Measurements from ENCODE around the gene ZNF664. TPM values are rescaled to one million over a fixed set of nuclear protein-coding genes. Genes with fewer than 3 reads are reported as not detected.

The ZNF664 gene
- total RNA-seq, 2 donors from 2014 or later = 131 to 139 TPM

- Mint-ChIP-seq H3K27ac (no peak overlapping the region), H3K9me3 (no peaks in the 10 kb centered on the region), H3K4me1 (peaks cover 12% of the 10 kb centered on the region), H3K36me3 (ENCODE audit: low read depth) (peaks cover 37% of the 10 kb centered on the region), H3K27me3 (ENCODE audit: insufficient read depth) (peaks cover 93% of the 10 kb centered on the region), H3K4me3 (no peak overlapping the region)
- DNase-seq = no peak
- no peak for TF ChIP-seq CTCF (conservative IDR thresholded peaks at IDR 0.05)
- Histone ChIP-seq H3K27me3 (ENCODE audit: control insufficient read depth, insufficient read depth, low read length, poor library complexity, severe bottlenecking) (peaks cover 37% of the 10 kb centered on the region), H3K9ac (ENCODE audit: extremely low read depth, low read length, poor library complexity, severe bottlenecking) (no peak overlapping the region), H3K4me1 (ENCODE audit: control insufficient read depth, insufficient read depth, low read length) (no peaks in the 10 kb centered on the region), H3K4me3 (ENCODE audit: low read length) (no peak overlapping the region), H3K27ac (ENCODE audit: low read depth, low read length) (no peak overlapping the region), H3K9me3 (ENCODE audit: control insufficient read depth, low read length) (no peaks in the 10 kb centered on the region), H3K36me3 (ENCODE audit: control insufficient read depth, insufficient read depth, low read length) (peaks cover 27% of the 10 kb centered on the region)
- 71 to 73% methylated on average over 4 to 5 of the region's 5 CpGs for WGBS, 2 experiments (ENCODE audit: insufficient coverage in 1 of 2, insufficient read length in 1 of 2)
Measured at GRCh38 chr12:123965382-123965781, 7.6 kb upstream of the ZNF664 start.

GRCh38 chr12:123966596-123966995 is 6.4 kb upstream of the ZNF664 start:
- H3K9me3 Mint-ChIP-seq = no peaks in the 10 kb centered on the region
- peaks cover 93% of the 10 kb centered on the region for H3K27me3 Mint-ChIP-seq (ENCODE audit: insufficient read depth)
- Histone ChIP-seq H3K36me3 (ENCODE audit: control insufficient read depth, insufficient read depth, low read length) (peaks cover 27% of the 10 kb centered on the region), H3K27me3 (ENCODE audit: control insufficient read depth, insufficient read depth, low read length, poor library complexity, severe bottlenecking) (peaks cover 45% of the 10 kb centered on the region), H3K4me1 (ENCODE audit: control insufficient read depth, insufficient read depth, low read length) (no peaks in the 10 kb centered on the region), H3K9ac (ENCODE audit: extremely low read depth, low read length, poor library complexity, severe bottlenecking) (no peak overlapping the region), H3K4me3 (ENCODE audit: low read length) (no peak overlapping the region), H3K9me3 (ENCODE audit: control insufficient read depth, low read length) (no peaks in the 10 kb centered on the region), H3K27ac (ENCODE audit: low read depth, low read length) (no peak overlapping the region)
- H3K36me3 Mint-ChIP-seq (ENCODE audit: low read depth) = peaks cover 39% of the 10 kb centered on the region
- WGBS, 2 experiments (ENCODE audit: insufficient coverage in 1 of 2, insufficient read length in 1 of 2) = 82 to 89% methylated on average over 2 to 3 of the region's 3 CpGs
- no peak for DNase-seq
- H3K27ac Mint-ChIP-seq = no peak overlapping the region
- TF ChIP-seq CTCF (conservative IDR thresholded peaks at IDR 0.05) = no peak
- no peak overlapping the region for H3K4me3 Mint-ChIP-seq
- H3K4me1 Mint-ChIP-seq = peaks cover 18% of the 10 kb centered on the region

GRCh38 chr12:123967121-123967586 is 5.9 kb upstream of the ZNF664 start:
- Mint-ChIP-seq H3K27ac (no peak overlapping the region), H3K4me3 (no peak overlapping the region), H3K4me1 (peaks cover 16% of the 10 kb centered on the region), H3K9me3 (no peaks in the 10 kb centered on the region), H3K27me3 (ENCODE audit: insufficient read depth) (peaks cover 89% of the 10 kb centered on the region), H3K36me3 (ENCODE audit: low read depth) (peaks cover 39% of the 10 kb centered on the region)
- H3K9me3 ChIP-seq (ENCODE audit: control insufficient read depth, low read length) = no peaks in the 10 kb centered on the region
- no peak for TF ChIP-seq CTCF (conservative IDR thresholded peaks at IDR 0.05)
- H3K27ac ChIP-seq (ENCODE audit: low read depth, low read length) = no peak overlapping the region
- 82 to 85% methylated on average over 7 to 8 of the region's 8 CpGs for WGBS, 2 experiments (ENCODE audit: insufficient coverage in 1 of 2, insufficient read length in 1 of 2)
- H3K36me3 ChIP-seq (ENCODE audit: control insufficient read depth, insufficient read depth, low read length) = peaks cover 27% of the 10 kb centered on the region
- DNase-seq = no peak
- H3K4me1 ChIP-seq (ENCODE audit: control insufficient read depth, insufficient read depth, low read length) = no peaks in the 10 kb centered on the region
- H3K4me3 ChIP-seq (ENCODE audit: low read length) = no peak overlapping the region
- no peak overlapping the region for H3K9ac ChIP-seq (ENCODE audit: extremely low read depth, low read length, poor library complexity, severe bottlenecking)
- H3K27me3 ChIP-seq (ENCODE audit: control insufficient read depth, insufficient read depth, low read length, poor library complexity, severe bottlenecking) = peaks cover 45% of the 10 kb centered on the region
